ENCODE data around the gene BMP8A. TPM values are rescaled to one million over a fixed set of nuclear protein-coding genes. Genes with fewer than 3 reads are reported as not detected.

Gene BMP8A
- total and polyA plus RNA-seq, 7 donors, result 0.27 to 3.2 (median 0.81) TPM; not detected in 1

DNA sequence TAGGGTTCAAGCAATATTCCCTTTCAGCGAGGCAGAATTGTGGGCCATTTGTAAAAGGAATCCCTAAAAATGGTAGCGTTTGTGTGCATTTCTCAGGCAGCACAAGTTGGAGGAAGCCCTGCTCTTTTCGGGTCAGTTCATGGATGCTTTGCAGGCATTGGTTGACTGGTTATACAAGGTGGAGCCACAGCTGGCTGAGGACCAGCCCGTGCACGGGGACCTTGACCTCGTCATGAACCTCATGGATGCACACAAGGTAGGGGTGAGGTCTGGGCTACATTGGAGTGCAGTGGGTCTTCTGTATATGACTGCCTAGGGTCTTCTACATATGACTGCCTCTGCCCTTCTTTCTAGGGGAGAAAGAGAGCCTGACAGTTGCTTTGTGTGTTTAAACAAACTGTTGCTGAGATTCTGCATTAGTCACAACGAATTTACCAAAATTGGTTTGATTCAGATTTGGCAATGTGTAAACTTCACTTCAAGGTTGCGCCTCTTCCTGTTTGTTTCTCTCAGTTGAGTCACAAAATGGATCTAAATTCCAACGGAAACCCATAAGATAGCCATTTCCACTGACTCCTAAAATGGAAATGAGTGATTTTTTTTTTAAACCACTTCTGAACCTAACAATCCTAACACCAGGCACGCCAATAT is 40.4 kb upstream of the BMP8A start:
- Histone ChIP-seq H3K36me3 (peaks cover 59 to 100% (median 88%) of the 10 kb centered on the region in 4 donors), H3K27me3 (no peaks in the 10 kb centered on the region), H3K4me1 (peaks cover 0 to 8% (median 1%) of the 10 kb centered on the region in 4 donors), H3K4me3 (no peak overlapping the region), H3K9me3 (no peaks in the 10 kb centered on the region), H3K27ac (peak overlapping the region in 1 of 4 donors; percentile 43)
- DNase-seq, result no peak
- TF ChIP-seq POLR2A (IDR thresholded peaks at IDR 0.05), result no peak
- TF ChIP-seq POLR2AphosphoS5 (IDR thresholded peaks at IDR 0.05), result no peak
- TF ChIP-seq, protein P1, sequence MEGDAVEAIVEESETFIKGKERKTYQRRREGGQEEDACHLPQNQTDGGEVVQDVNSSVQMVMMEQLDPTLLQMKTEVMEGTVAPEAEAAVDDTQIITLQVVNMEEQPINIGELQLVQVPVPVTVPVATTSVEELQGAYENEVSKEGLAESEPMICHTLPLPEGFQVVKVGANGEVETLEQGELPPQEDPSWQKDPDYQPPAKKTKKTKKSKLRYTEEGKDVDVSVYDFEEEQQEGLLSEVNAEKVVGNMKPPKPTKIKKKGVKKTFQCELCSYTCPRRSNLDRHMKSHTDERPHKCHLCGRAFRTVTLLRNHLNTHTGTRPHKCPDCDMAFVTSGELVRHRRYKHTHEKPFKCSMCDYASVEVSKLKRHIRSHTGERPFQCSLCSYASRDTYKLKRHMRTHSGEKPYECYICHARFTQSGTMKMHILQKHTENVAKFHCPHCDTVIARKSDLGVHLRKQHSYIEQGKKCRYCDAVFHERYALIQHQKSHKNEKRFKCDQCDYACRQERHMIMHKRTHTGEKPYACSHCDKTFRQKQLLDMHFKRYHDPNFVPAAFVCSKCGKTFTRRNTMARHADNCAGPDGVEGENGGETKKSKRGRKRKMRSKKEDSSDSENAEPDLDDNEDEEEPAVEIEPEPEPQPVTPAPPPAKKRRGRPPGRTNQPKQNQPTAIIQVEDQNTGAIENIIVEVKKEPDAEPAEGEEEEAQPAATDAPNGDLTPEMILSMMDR (IDR thresholded peaks at IDR 0.05), result no peak
- no peak for TF ChIP-seq EP300 (IDR thresholded peaks at IDR 0.05)
- intact Hi-C loops (cut with DNase I), result no loop called here
- WGBS, 2 donors, result 61 to 83% methylated on average over 10 of the region's 10 CpGs

DNA sequence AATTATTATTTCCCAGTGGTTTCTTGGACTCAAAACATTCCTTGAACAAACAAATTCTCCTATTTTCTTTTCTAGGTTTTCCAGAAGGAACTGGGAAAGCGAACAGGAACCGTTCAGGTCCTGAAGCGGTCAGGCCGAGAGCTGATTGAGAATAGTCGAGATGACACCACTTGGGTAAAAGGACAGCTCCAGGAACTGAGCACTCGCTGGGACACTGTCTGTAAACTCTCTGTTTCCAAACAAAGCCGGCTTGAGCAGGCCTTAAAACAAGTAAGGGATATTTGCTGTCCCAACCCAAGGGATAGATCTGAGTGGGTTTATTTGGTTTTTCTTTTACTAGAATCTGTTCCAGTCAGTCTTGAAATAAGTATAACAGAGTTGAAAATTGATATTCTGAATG is 39.4 kb upstream of the BMP8A start:
- peak overlapping the region in 1 of 4 donors; percentile 43 for H3K27ac ChIP-seq
- no peaks in the 10 kb centered on the region for H3K9me3 ChIP-seq
- 94% methylated on average over 7 of the region's 7 CpGs for WGBS, 2 donors
- H3K4me1 ChIP-seq, result peaks cover 0 to 8% (median 1%) of the 10 kb centered on the region in 4 donors
- DNase-seq, result no peak
- intact Hi-C loops (cut with DNase I), result no loop called here
- peaks cover 65 to 100% (median 93%) of the 10 kb centered on the region in 4 donors for H3K36me3 ChIP-seq
- no peaks in the 10 kb centered on the region for H3K27me3 ChIP-seq
- no peak overlapping the region for H3K4me3 ChIP-seq
- TF ChIP-seq POLR2AphosphoS5 (IDR thresholded peaks at IDR 0.05) (no peak), POLR2A (IDR thresholded peaks at IDR 0.05) (no peak), EP300 (IDR thresholded peaks at IDR 0.05) (no peak)
- TF ChIP-seq, protein P1 (IDR thresholded peaks at IDR 0.05), result no peak

DNA sequence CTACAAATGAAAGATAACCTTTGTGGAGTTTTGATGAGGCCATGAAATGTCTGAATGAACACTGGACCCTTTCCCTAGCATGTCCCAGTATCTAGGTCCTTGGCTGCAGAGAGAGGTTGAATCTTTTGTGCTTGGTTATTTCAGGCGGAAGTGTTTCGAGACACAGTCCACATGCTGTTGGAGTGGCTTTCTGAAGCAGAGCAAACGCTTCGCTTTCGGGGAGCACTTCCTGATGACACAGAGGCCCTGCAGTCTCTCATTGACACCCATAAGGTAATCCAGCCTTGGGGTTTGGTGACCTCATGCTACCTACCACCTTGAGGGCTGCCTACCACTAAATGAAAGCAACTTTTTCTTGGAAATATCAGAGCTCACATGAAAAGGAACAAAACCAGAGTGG is 38.9 kb upstream of the BMP8A start:
- TF ChIP-seq POLR2A (IDR thresholded peaks at IDR 0.05) (no peak), POLR2AphosphoS5 (IDR thresholded peaks at IDR 0.05) (no peak), EP300 (IDR thresholded peaks at IDR 0.05) (no peak)
- TF ChIP-seq, protein P1 (IDR thresholded peaks at IDR 0.05), result no peak
- Histone ChIP-seq H3K9me3 (no peaks in the 10 kb centered on the region), H3K27ac (no peak overlapping the region), H3K4me1 (peaks cover 0 to 8% (median 1%) of the 10 kb centered on the region in 4 donors), H3K27me3 (no peaks in the 10 kb centered on the region), H3K4me3 (no peak overlapping the region), H3K36me3 (peaks cover 62 to 100% (median 93%) of the 10 kb centered on the region in 4 donors)
- intact Hi-C loops (cut with DNase I), result no loop called here
- 96% methylated on average over 5 of the region's 5 CpGs for WGBS, 2 donors
- no peak for DNase-seq

GRCh38 chr1:39453603-39454002 is 37.8 kb upstream of the BMP8A start:
- intact Hi-C loops (cut with DNase I), result no loop called here
- H3K4me1 ChIP-seq, result peaks cover 0 to 8% (median 4%) of the 10 kb centered on the region in 4 donors
- peak overlapping the region in 2 of 4 donors; percentile 31 to 40 for H3K27ac ChIP-seq
- WGBS, 2 donors, result 76 to 83% methylated on average over 8 of the region's 8 CpGs
- DNase-seq, result peak; percentile 89
- no peaks in the 10 kb centered on the region for H3K27me3 ChIP-seq
- H3K9me3 ChIP-seq, result no peaks in the 10 kb centered on the region
- TF ChIP-seq POLR2AphosphoS5 (IDR thresholded peaks at IDR 0.05), result no peak
- TF ChIP-seq EP300 (IDR thresholded peaks at IDR 0.05), result no peak
- TF ChIP-seq, protein P1 (IDR thresholded peaks at IDR 0.05), result no peak
- no peak for TF ChIP-seq POLR2A (IDR thresholded peaks at IDR 0.05)
- no peak overlapping the region for H3K4me3 ChIP-seq
- H3K36me3 ChIP-seq, result peaks cover 58 to 100% (median 94%) of the 10 kb centered on the region in 4 donors

Data from sigmoid colon (tissue), 7 donors.